WTC11 (cell line): ENCODE data around the gene STK35. TPM values are rescaled to one million over a fixed set of nuclear protein-coding genes. Genes with fewer than 3 reads are reported as not detected.

Experiments
- ATAC-seq: fragments of 200-7000 bp; cut with Tn5 transposase; 2 replicates; pipeline ENCODE4 v1.10.0; 2021; ENCODE audit warnings: mild to moderate bottlenecking, moderate library complexity
- CTCF ChIA-PET: fragments of 300-600 bp; sonication (Branson Sonifier 250); formaldehyde crosslinking; loops from one replicate; lab custom pipeline; 2021; ENCODE audit warnings: antibody characterized with exemption; lab: Charles Lee
- POLR2A ChIA-PET: fragments of 350-600 bp; sonication (Branson Sonifier 250); formaldehyde crosslinking; loops from one replicate; lab custom pipeline; 2021; ENCODE audit warnings: antibody characterized with exemption; lab: Charles Lee
- DNase-seq: peaks from one replicate; pipeline ENCODE4 v3.0.0; 2021; ENCODE audit warnings: low spot score
- H3K27ac Mint-ChIP-seq: 2 replicates; pipeline ENCODE4 v1.8.0; 2021; ENCODE audit warnings: mixed read lengths
- H3K27me3 Mint-ChIP-seq: 2 replicates; pipeline ENCODE4 v1.8.0; 2021; ENCODE audit warnings: low read depth, mild to moderate bottlenecking, moderate library complexity, mixed read lengths
- H3K36me3 Mint-ChIP-seq: 2 replicates; pipeline ENCODE4 v1.8.0; 2021; ENCODE audit warnings: mixed read lengths
- H3K4me1 Mint-ChIP-seq: 2 replicates; pipeline ENCODE4 v1.8.0; 2022; ENCODE audit warnings: mixed read lengths
- H3K4me3 Mint-ChIP-seq: 2 replicates; pipeline ENCODE4 v1.8.0; 2021; ENCODE audit warnings: mild to moderate bottlenecking, moderate library complexity, mixed read lengths
- H3K9me3 Mint-ChIP-seq: 2 replicates; pipeline ENCODE4 v1.8.0; 2021; ENCODE audit warnings: mixed read lengths
- ATF1 ChIP-seq: sonication (generic); formaldehyde crosslinking; IDR thresholded peaks from 2 replicates; pipeline ENCODE4 v1.8.1; 2023; ENCODE audit warnings: mild to moderate bottlenecking, moderate library complexity, missing genetic modification reagents
- ATF3 ChIP-seq: sonication (generic); formaldehyde crosslinking; conservative IDR thresholded peaks from 2 replicates; pipeline ENCODE4 v1.8.1; 2022; ENCODE audit warnings: mild to moderate bottlenecking, missing genetic modification reagents
- E2F1 ChIP-seq: sonication (generic); formaldehyde crosslinking; IDR thresholded peaks from 2 replicates; pipeline ENCODE4 v1.8.0; 2022; ENCODE audit warnings: mild to moderate bottlenecking, missing genetic modification reagents
- FOXJ3 ChIP-seq: sonication (generic); formaldehyde crosslinking; IDR thresholded peaks from 2 replicates; pipeline ENCODE4 v1.9.0; 2021; ENCODE audit warnings: missing genetic modification reagents, mild to moderate bottlenecking, borderline replicate concordance
- FOXK1 ChIP-seq: sonication (generic); formaldehyde crosslinking; IDR thresholded peaks from 2 replicates; pipeline ENCODE4 v1.8.0; 2022; ENCODE audit warnings: mild to moderate bottlenecking, moderate library complexity, missing genetic modification reagents
- FOXP4 ChIP-seq: sonication (generic); formaldehyde crosslinking; IDR thresholded peaks from 2 replicates; pipeline ENCODE4 v1.8.0; 2022; ENCODE audit warnings: mild to moderate bottlenecking, missing genetic modification reagents
- HMGXB4 ChIP-seq: sonication (generic); formaldehyde crosslinking; IDR thresholded peaks from 2 replicates; pipeline ENCODE4 v1.8.1; 2023; ENCODE audit warnings: mild to moderate bottlenecking, moderate library complexity, missing genetic modification reagents
- NFATC4 ChIP-seq: fragments of 250-450 bp; sonication (Bioruptor Pico); IDR thresholded peaks from 2 replicates; pipeline ENCODE4 v1.9.0; 2021; ENCODE audit warnings: mild to moderate bottlenecking
- NFE2L1 ChIP-seq: sonication (generic); formaldehyde crosslinking; IDR thresholded peaks from 2 replicates; pipeline ENCODE4 v1.8.1; 2023; ENCODE audit warnings: missing genetic modification reagents
- PRRX2 ChIP-seq: fragments of 250-450 bp; sonication (Bioruptor Pico); IDR thresholded peaks from 2 replicates; pipeline ENCODE4 v1.8.0; 2021; ENCODE audit warnings: mild to moderate bottlenecking
- ZNF317 ChIP-seq: sonication (generic); formaldehyde crosslinking; IDR thresholded peaks from 2 replicates; pipeline ENCODE4 v1.8.1; 2023; ENCODE audit warnings: low read depth, mild to moderate bottlenecking, moderate library complexity, missing genetic modification reagents, borderline replicate concordance
- ZSCAN18 ChIP-seq: fragments of 250-450 bp; sonication (Bioruptor Pico); IDR thresholded peaks from 2 replicates; pipeline ENCODE4 v2.1.2; 2022; ENCODE audit warnings: mild to moderate bottlenecking, moderate library complexity
- total RNA-seq: library from RNA; stranded (reverse); gene quantifications from 3 replicates; pipeline ENCODE4 v1.2.3, GENCODE V29; 2021

STK35 gene
- total RNA-seq, 1 experiment from 2014 or later, result 37.2 TPM

- TF ChIP-seq ZSCAN18 (CRISPR knock-in tag) (no peak), HMGXB4 (CRISPR knock-in tag) (no peak)
Measured at GRCh38 chr20:2086177-2086979, 15.2 kb upstream of the STK35 start (continued).

GRCh38 chr20:2086980-2087377 lies 14.6 kb upstream of the STK35 start:
- POLR2A ChIA-PET, result no interaction called here
- TF ChIP-seq E2F1 (CRISPR knock-in tag), result no peak
- DNase-seq, result no peak
- peaks cover 27% of the 10 kb centered on the region for H3K4me1 Mint-ChIP-seq
- CTCF ChIA-PET, result interaction anchor here (1.0 kb wide), 1 partner anchor 85 kb away, joined by 8 read pairs; no protein-coding TSS in a partner anchor
- H3K4me3 Mint-ChIP-seq, result no peak overlapping the region
- H3K36me3 Mint-ChIP-seq, result no peaks in the 10 kb centered on the region
- H3K27me3 Mint-ChIP-seq, result no peaks in the 10 kb centered on the region; the same call in 1 of the 2 replicates
- no peak for ATAC-seq
- no peaks in the 10 kb centered on the region for H3K9me3 Mint-ChIP-seq
- H3K27ac Mint-ChIP-seq, result no peak overlapping the region

GRCh38 chr20:2088891-2089290 lies 12.7 kb upstream of the STK35 start:
- Mint-ChIP-seq H3K4me1 (peaks cover 27% of the 10 kb centered on the region), H3K27me3 (no peaks in the 10 kb centered on the region; the same call in 1 of the 2 replicates), H3K4me3 (no peak overlapping the region), H3K9me3 (no peaks in the 10 kb centered on the region), H3K36me3 (no peaks in the 10 kb centered on the region), H3K27ac (peak overlapping the region; percentile 85; the same call in 1 of the 2 replicates)
- ATAC-seq (peak; percentile 60), DNase-seq (no peak)
- ChIA-PET CTCF (interaction anchor here (0.6 to 1.0 kb wide), 3 partner anchors 83 to 123 kb away, joined by 3 to 4 read pairs (median 3); no protein-coding TSS in a partner anchor), POLR2A (interaction anchor here (0.5 kb wide), 1 partner anchor 1457 kb away, joined by 3 read pairs; no protein-coding TSS in a partner anchor)
- TF ChIP-seq FOXK1 (CRISPR knock-in tag) (no peak), ZNF317 (CRISPR knock-in tag) (no peak), ATF1 (no peak), ZSCAN18 (CRISPR knock-in tag) (no peak), PRRX2 (CRISPR knock-in tag) (no peak), ATF3 (no peak), FOXP4 (no peak), FOXJ3 (CRISPR knock-in tag) (no peak), NFE2L1 (no peak), NFATC4 (CRISPR knock-in tag) (no peak)
